SHP77 (cell line): ENCODE measurements around the gene CIAO3.
"Not testable (repeated sequence)": the region's sequence is repeated elsewhere in the genome, so short reads cannot be mapped to it uniquely, and the experiment has no call there.

ENCODE experiments used
- DNase-seq, 2 experiments: peaks; one replicate each; lab custom pipeline; 2025; lab: John Stamatoyannopoulos, UW

CIAO3 gene

DNA sequence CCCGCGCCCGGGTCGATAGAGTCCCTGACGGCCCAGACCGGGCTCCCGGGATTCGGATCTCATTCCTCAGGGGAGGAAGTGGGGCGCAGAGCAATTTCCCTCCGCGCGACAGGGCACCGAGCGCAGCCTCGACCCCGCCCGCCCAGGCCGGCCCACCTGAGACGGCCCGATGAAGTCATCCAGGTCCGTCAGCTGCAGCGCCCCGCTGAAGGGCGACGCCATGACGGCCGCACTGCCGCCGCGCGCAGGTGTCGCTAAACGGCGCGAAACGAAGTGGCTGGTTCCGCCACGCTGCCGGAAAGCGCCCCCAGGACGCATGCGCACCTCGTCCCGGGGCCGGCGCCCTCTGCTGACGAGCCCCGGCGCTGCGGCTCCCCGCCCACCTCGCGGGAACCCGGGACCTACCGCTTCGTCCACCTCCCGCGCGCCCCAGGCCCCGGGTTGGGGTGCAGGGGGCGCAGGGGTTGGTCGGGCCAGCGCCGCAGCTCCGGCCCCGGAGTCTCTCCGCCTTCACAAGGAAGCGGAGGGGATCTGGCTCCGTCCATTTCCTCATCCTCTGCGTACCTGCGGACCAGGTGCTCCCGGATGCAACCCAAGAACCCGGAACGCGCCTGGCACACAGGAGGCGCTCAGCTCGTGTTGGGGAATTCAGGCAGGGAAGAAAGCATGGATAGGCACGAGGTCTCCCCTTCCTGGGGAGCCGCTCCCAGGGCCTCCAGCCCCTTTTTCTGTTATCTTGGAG is at the start of gene CIAO3:
CIAO3 (minus strand) TSS at position 234 of the 742 bp plus-strand sequence; CDS start at position 222, 12 bp downstream.
- peak; percentile 69 to 76 for DNase-seq

DNA sequence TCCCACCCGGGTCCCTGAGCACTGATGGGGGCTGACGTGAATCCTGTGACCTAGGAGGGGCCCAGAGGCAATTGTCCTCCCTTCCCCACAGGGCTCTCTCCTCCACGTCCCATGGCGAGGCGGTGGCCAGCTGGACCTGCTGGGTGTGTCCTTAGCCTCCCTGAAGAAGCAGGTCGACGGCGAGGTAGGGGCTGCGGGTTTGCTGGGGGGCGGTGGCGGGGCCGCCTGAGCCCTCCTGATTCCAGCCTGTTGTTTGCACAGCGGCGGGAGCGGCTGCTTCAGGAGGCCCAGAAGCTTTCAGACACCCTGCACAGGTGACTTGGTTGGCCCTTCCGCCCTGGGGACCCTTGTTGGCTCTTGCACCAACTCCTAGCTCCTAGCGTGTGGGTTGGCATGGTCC is 49.3 kb upstream of the CIAO3 start:
- no peak for DNase-seq

DNA sequence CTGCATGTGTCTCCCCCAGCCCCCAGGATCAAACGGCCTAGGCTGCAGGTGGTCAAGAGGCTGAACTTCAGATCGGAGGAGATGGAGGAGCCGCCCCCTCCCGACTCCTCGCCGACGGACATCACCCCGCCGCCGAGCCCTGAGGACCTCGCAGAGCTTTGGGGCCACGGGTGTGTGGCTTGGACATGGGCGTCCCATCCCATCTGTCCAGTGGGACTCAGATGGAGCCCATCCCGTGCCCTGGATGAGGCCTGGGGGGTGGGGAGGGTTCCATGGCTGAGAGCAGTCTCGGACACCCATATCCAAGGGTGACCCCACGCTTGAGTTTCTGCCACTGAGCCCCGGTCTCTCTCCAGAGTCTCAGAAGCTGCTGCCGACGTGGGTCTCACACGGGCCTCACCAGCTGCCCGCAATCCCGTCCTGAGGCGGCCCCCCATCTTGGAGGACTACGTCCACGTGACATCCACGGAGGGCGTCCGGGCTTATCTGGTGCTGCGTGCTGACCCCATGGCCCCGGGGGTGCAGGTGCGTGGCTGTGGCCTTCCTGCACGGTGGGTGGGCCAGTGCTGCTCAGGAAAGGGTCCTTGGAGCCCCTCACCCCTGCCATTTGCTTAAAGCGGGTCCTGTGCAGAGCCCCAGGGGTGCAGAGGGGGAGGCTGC is 48.5 kb upstream of the CIAO3 start:
- no peak for DNase-seq

DNA sequence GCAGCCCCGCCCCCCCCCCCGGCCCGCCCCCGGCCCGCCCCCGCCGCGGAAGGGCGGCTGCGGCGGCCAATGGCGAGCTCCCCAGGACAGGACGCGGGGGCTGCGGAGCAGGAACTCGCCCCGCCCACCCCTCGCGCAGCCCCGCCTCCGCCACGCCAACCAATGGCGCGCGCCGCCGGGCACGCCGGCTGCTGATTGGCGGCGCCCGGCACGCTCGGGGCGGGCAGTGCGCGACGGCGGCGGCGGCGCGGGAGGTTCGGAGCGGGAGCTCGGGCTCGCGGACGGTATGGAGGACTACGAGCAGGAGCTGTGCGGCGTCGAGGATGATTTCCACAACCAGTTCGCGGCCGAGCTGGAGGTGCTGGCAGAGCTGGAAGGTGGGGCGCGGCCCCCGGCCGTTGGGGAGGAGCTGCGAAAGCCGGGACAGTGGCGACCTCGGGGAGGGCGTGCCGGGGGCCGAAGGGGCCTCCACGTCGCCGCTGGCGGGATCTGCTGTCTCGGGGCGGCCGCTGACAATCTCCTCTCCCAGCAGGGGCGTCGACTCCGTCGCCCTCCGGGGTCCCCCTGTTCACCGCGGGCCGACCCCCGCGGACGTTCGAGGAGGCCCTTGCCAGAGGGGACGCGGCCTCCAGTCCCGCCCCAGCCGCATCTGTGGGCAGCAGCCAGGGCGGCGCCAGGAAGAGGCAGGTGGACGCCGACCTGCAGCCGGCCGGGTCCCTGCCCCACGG is 47.8 kb upstream of the CIAO3 start, which contains the start of gene CHTF18:
CHTF18 (plus strand) TSS at position 222 of the 728 bp plus-strand sequence; CDS start at position 287, 65 bp downstream.
- peak; percentile 79 to 84 for DNase-seq

GRCh38 chr16:787978-788398 is 47.2 kb upstream of the CIAO3 start, which contains the start of gene RPUSD1:
RPUSD1 (minus strand) TSS chr16:788381; CDS start chr16:787737, 644 bp downstream.
- DNase-seq: no peak

GRCh38 chr16:787321-787966 is 46.6 kb upstream of the CIAO3 start:
- no peak for DNase-seq

DNA sequence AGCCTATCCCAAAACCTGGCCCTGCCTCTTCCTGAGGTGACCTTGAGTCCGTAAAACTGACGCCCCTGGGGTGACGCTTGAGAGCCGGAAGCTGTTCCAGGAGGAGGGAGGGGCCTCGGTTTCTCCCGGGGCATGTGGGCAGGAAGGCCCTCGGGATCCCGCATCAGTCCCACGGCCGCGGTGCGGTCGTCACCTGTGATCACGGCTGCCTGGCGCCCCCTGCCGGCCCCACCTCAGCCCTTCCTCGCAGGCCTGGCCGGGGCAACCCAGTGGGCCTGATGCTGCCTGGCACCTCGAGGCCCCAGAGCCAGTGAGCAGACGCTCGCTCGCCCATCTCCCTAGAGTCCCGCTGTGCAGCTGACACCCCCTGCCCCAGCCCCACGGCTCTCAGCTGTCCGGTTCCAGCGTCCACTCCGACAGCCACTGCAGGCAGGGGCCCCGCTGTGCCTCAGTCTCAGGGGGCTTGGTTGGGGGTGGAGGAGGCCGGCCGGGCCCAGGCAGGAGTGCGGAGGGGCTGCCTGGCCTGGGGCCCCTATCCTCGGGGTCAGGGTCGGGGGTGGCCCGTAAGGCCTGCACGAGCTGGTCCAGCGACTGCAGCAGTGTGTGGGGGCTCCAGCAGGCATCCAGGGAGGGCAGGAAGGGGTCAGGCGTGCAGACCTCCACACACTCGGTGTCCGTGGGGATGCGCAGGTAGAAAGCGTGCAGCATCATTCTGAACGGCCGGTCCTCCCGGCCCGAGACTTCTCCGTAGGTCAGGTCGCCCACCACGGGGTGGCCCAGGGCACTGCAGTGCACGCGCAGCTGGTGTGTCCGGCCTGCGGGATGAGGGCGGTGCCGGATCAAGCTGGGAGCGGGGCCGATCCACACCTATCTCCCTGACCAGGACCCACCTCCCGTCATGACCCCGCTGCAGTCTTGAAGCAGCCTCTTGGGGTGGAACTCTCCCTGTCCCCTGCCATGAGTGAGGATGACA is 45.1 kb upstream of the CIAO3 start:
- DNase-seq: peak in 1 of 2 experiments; percentile 58

DNA sequence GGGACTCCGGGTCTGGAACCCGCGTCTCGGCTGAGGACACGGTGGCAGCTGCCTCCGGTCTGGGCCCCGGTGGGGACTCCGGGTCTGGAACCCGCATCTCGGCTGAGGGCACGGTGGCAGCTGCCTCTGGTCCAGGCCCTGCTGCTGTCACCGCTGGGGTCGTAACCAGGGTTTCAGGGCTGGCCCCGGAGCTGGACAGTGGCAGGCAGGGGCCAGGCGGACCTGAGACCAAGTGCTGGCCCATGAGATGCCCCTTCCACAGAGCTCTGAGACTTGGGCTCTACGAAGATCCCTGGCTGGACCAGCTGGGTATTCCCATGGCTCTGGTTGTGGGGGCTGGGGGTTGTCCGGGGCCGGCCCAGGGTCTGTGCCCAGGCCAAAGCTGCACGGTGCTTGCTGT is 43.6 kb upstream of the CIAO3 start:
- DNase-seq: no peak

GRCh38 chr16:783404-784161 is 42.8 kb upstream of the CIAO3 start:
- no peak for DNase-seq

DNA sequence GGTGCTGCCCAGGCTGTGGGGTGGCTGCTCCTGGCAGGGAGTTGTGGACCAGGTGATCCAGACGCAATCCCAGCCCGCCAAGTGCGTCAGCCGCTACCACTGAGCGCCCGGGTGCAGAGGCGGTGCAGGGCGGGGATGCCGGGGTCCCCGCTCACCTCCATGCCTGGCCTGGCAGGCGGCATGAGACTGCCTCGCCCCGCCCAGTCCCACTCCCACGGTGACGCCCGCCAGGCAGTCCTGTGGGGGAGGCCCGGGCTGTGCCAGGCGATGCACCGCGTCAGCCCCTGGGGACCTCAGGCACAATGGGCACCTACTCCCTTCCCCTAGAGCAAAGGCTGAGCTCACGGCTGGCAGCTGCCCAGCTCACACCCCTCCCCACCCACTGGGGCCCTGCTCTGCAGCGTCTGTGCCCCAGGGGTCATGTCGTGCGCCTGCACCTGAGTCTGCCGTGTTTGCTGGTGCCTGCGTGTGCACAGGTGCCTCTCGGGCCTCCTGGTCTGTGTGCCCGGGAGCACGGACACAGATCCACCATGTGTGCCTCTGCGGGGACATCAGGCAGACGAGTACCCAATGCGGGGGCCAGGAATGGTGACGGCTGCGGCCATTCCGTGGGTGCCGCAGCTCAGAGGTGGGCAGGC is 42.1 kb upstream of the CIAO3 start:
- DNase-seq: no peak

- DNase-seq: no peak
These were observed 41.5 kb upstream of the CIAO3 start for GRCh38 chr16:782258-782657.

DNA sequence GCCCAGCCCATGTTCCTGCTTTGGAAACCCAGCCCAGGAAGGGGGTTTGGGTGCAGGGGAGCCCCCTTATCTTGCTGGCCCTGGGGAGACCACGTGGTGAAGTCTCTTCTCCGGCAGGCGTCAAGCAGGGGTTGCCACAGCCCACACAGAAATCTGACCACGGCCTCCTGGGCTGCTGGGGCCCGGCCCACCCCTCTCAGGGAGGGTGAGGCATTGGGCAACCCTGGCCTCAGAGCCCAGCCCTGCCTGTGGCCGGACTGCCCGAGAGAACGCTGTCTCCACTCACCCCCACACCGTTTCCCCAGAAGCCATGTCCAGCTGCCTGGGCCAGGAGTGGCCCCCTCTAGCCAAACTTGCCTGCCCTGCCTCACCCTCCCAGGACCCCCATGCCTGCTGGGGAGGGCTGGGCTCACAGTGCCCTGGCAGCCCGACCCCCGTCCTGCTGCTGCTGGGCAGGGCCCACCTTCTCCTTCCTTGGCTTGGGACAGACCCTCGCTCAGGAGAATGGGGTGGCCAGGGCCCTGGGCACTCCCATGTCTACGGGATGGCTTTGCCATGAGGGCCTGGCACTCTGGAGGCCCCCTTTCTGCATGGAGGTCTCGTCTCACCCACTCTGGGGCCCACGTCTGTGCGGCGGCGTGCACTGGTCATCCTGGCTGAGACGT is 40.7 kb upstream of the CIAO3 start:
- DNase-seq: no peak

GRCh38 chr16:780296-780695 is 39.5 kb upstream of the CIAO3 start:
- DNase-seq: no peak

DNA sequence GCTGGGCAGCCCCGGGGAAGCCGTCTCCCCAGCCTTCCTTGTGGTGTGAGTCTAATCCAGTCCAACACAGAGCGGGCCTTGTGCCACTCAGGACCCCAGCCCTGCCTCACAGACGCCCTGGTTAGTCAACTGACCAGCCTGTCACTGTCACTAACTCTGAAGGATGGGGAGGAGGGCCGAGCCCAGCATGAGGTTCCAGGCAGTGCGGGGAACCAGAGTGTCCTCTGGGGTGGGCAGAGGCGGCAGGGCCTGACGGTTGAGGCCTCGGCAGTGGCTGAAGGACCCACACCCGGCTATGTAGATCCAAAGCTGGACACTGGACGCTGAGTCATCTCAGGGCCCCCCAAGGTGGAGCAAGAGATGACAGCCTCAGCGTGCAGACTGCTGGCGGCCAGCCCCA is 38.8 kb upstream of the CIAO3 start:
- no peak for DNase-seq

- DNase-seq: no peak
These were observed 38.2 kb upstream of the CIAO3 start for GRCh38 chr16:778909-779527.

GRCh38 chr16:778447-778846 is 37.6 kb upstream of the CIAO3 start:
- DNase-seq: no peak

- DNase-seq: no peak
These were observed 37.0 kb upstream of the CIAO3 start for GRCh38 chr16:777826-778225.

DNA sequence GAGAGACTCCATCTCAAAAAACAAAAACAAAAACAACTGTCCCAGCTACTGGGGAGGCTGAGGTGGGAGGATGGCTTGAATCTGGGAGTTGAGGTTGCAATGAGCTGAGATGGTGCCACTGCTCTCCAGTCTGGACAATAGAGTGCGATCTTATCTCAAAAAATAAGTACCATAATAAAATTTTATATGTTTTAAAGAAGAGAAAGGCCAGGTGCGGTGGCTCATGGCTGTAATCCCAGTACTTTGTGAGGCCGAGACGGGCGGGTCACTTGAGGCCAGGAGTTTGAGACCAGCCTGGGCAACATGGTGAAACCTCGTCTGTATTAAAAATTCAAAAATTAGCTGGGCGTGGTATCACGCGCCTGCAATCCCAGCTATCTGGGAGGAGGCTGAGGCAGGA is 36.0 kb upstream of the CIAO3 start:
- no peak for DNase-seq

DNA sequence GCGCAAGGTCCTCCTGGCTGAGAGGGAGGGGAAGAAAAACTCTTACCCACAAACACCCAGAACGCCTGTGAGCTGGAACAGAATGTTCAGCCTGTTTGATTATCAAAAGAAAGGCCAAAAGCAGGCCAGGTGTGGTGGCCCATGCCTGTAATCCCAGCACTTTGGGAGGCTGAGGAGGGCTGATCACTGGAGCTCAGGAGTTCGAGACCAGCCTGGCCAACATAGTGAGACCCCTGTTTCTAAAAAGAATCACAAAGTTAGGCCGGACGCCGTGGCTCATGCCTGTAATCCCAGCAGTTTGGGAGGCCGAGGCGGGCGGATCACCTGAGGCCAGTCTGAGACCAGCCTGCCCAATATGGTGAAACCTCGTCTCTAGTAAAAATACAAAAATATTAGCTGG is 35.5 kb upstream of the CIAO3 start:
- not testable (repeated sequence) for DNase-seq
